HCT116 (cell line): ENCODE data around the gene FAM78B. TPM values are rescaled to one million over a fixed set of nuclear protein-coding genes. Genes with fewer than 3 reads are reported as not detected.

Source experiments
- ATAC-seq: fragments of 200-7000 bp; cut with Tn5 transposase; 2 replicates; pipeline ENCODE4 v1.9.1; 2020; ENCODE audit warnings: mild to moderate bottlenecking, moderate library complexity
- BruUV-seq: library from RNA; stranded (reverse); fragments of 400-500 nt; replicated peaks from 2 replicates; lab custom pipeline; 2021; lab: Mats Ljungman, UMichigan
- CTCF ChIA-PET: fragments of 300-600 bp; sonication (Branson Sonifier 250); formaldehyde crosslinking; loops from one replicate; lab custom pipeline; 2021; ENCODE audit warnings: antibody characterized with exemption; lab: Charles Lee
- POLR2A ChIA-PET: fragments of 300-600, 350-600 bp; sonication (Branson Sonifier 250); formaldehyde crosslinking; loops from one replicate; lab custom pipeline; 2021; ENCODE audit warnings: antibody characterized with exemption; lab: Charles Lee
- RAD21 ChIA-PET, 2 experiments: fragments of 300-600 bp; sonication (Branson Sonifier 250); formaldehyde crosslinking; loops; one replicate each; lab custom pipeline; 2023; ENCODE audit warnings: low total read pairs in 2 of 2; ENCODE audit not compliant: uncharacterized antibody in 2 of 2, unreplicated experiment in 2 of 2, low non-redundant PET in 1 of 2; lab: Charles Lee
- DNase-seq: peaks from one replicate; pipeline ENCODE4 v3.0.0-alpha.2; 2010; ENCODE audit warnings: low read depth, low spot score
- H2AFZ ChIP-seq: fragments of 200-600 bp; shearing (Covaris generic), sonication (generic); 2 replicates; pipeline ENCODE4 v1.6.1; 2017; ENCODE audit warnings: low read depth, mixed run types, mixed read lengths, antibody characterized with exemption, low read length; ENCODE audit not compliant: poor library complexity, severe bottlenecking
- H3K27ac ChIP-seq: 2 replicates; pipeline ENCODE4 v1.5.1; 2012; ENCODE audit warnings: low read depth, low read length
- H3K27me3 ChIP-seq: fragments of 200-600 bp; sonication (generic); 2 replicates; pipeline ENCODE4 v1.6.1; 2016; ENCODE audit warnings: mixed run types, low read length, mixed read lengths; ENCODE audit not compliant: insufficient read depth
- H3K36me3 ChIP-seq, 2 experiments: fragments of 200-500 bp in 1 of 2; fragments of 200-600 bp in 1 of 2; sonication (Bioruptor generic) in 1 of 2; sonication (generic) in 1 of 2; 2 replicates each; pipeline versions ENCODE4 v1.5.1 to v1.6.1; 2014 to 2016; ENCODE audit warnings: low read length in 2 of 2, inconsistent platforms in 1 of 2, mixed read lengths in 1 of 2, mixed run types in 1 of 2; ENCODE audit not compliant: insufficient read depth in 2 of 2, control insufficient read depth in 1 of 2
- H3K4me1 ChIP-seq, 2 experiments: fragments of 200-600 bp in 1 of 2; sonication (generic) in 1 of 2; 2 replicates each; pipeline versions ENCODE4 v1.5.1 to v1.6.1; 2012 to 2017; ENCODE audit warnings: low read length in 2 of 2, inconsistent platforms in 1 of 2, mild to moderate bottlenecking in 1 of 2, mixed read lengths in 1 of 2, mixed run types in 1 of 2, moderate library complexity in 1 of 2; ENCODE audit not compliant: insufficient read depth in 2 of 2, control insufficient read depth in 1 of 2
- H3K4me2 ChIP-seq: fragments of 200-600 bp; sonication (generic); 2 replicates; pipeline ENCODE4 v1.6.1; 2017; ENCODE audit warnings: mixed run types, low read length, mixed read lengths
- H3K4me3 ChIP-seq, 2 experiments: fragments of 200-600 bp in 1 of 2; sonication (generic) in 1 of 2; replicated peaks in 1 of 2; 2 replicates each; pipeline ENCODE4 v1.5.1; 2011 to 2016; ENCODE audit warnings: low read length in 2 of 2, control low read depth in 1 of 2, low read depth in 1 of 2, mild to moderate bottlenecking in 1 of 2, mixed read lengths in 1 of 2, mixed run types in 1 of 2
- H3K79me2 ChIP-seq: fragments of 200-600 bp; sonication (generic); 2 replicates; pipeline ENCODE4 v1.6.1; 2017; ENCODE audit warnings: mild to moderate bottlenecking, mixed run types, low read length, moderate library complexity, mixed read lengths; ENCODE audit not compliant: insufficient read depth
- H3K9ac ChIP-seq: fragments of 200-600 bp; sonication (generic); 2 replicates; pipeline ENCODE4 v1.6.1; 2016; ENCODE audit warnings: low read length, mixed read lengths
- H3K9me2 ChIP-seq: fragments of 200-600 bp; sonication (generic), shearing (Covaris generic); 2 replicates; pipeline ENCODE4 v1.6.1; 2017; ENCODE audit warnings: mixed run types, mild to moderate bottlenecking, moderate library complexity; ENCODE audit not compliant: insufficient read depth
- H3K9me3 ChIP-seq, 2 experiments: fragments of 200-500 bp in 1 of 2; fragments of 200-600 bp in 1 of 2; sonication (Bioruptor generic) in 1 of 2; sonication (generic) in 1 of 2; 2 replicates each; pipeline ENCODE4 v1.6.1; 2014 to 2017; ENCODE audit warnings: low read length in 2 of 2, mixed read lengths in 2 of 2, inconsistent platforms in 1 of 2, low read depth in 1 of 2, mild to moderate bottlenecking in 1 of 2, mixed run types in 1 of 2, moderate library complexity in 1 of 2; ENCODE audit not compliant: control insufficient read depth in 1 of 2, insufficient read depth in 1 of 2
- H4K20me1 ChIP-seq: fragments of 200-600 bp; sonication (generic), shearing (Covaris generic); 2 replicates; pipeline ENCODE4 v1.6.1; 2017; ENCODE audit warnings: mixed run types, mild to moderate bottlenecking, moderate library complexity; ENCODE audit not compliant: insufficient read depth
- CBX3 ChIP-seq: IDR thresholded peaks from 2 replicates; pipeline ENCODE4 v1.6.1; 2012; ENCODE audit warnings: low read depth
- CEBPB ChIP-seq: IDR thresholded peaks from 2 replicates; pipeline ENCODE4 v1.6.1; 2012; ENCODE audit warnings: low read depth
- CTCF ChIP-seq, 3 experiments: fragments of 200-600 bp in 1 of 3; sonication (generic) in 1 of 3; IDR thresholded peaks in 2 of 3; conservative IDR thresholded peaks in 1 of 3; 2 replicates each; pipeline ENCODE4 v1.5.1; 2012 to 2017; ENCODE audit warnings: low read depth in 2 of 3, low read length in 2 of 3, antibody characterized with exemption in 1 of 3, borderline replicate concordance in 1 of 3, control low read depth in 1 of 3, mild to moderate bottlenecking in 1 of 3, mixed read lengths in 1 of 3, mixed run types in 1 of 3, moderate library complexity in 1 of 3; ENCODE audit not compliant: insufficient read depth in 1 of 3
- ELF1 ChIP-seq: IDR thresholded peaks from 2 replicates; pipeline ENCODE4 v1.6.1; 2012; ENCODE audit warnings: low read depth, borderline replicate concordance
- EZH2 ChIP-seq: fragments of 200-600 bp; sonication (generic); IDR thresholded peaks from 2 replicates; pipeline ENCODE4 v1.6.1; 2017; ENCODE audit warnings: antibody characterized with exemption, mixed run types
- JUND ChIP-seq: IDR thresholded peaks from 2 replicates; pipeline ENCODE4 v1.6.1; 2012
- MAX ChIP-seq: IDR thresholded peaks from 2 replicates; pipeline ENCODE4 v1.6.1; 2012
- POLR2A ChIP-seq: IDR thresholded peaks from 2 replicates; pipeline ENCODE4 v1.7.0; 2011; ENCODE audit warnings: borderline replicate concordance; ENCODE audit not compliant: insufficient read depth, insufficient read length; ENCODE audit errors: extremely low read depth
- POLR2AphosphoS5 ChIP-seq: IDR thresholded peaks from 2 replicates; pipeline ENCODE4 v1.6.1; 2011; ENCODE audit warnings: mild to moderate bottlenecking, low read depth, low read length, moderate library complexity
- RAD21 ChIP-seq: IDR thresholded peaks from 2 replicates; pipeline ENCODE4 v1.6.1; 2012; ENCODE audit warnings: low read depth, mild to moderate bottlenecking
- SIN3A ChIP-seq: IDR thresholded peaks from 2 replicates; pipeline ENCODE4 v1.6.1; 2012; ENCODE audit warnings: low read depth
- YY1 ChIP-seq: IDR thresholded peaks from 2 replicates; pipeline ENCODE4 v1.6.1; 2011; ENCODE audit warnings: low read length, low read depth, moderate library complexity, mild to moderate bottlenecking; ENCODE audit not compliant: insufficient replicate concordance; ENCODE audit errors: extremely low read depth
- ZFX ChIP-seq: fragments of 450-650 bp; IDR thresholded peaks from 2 replicates; pipeline ENCODE4 v1.6.1; 2017
- ZNF274 ChIP-seq: fragments of 200-500 bp; sonication (Bioruptor generic); IDR thresholded peaks from 2 replicates; pipeline ENCODE4 v1.6.1; 2014; ENCODE audit warnings: mild to moderate bottlenecking, low read depth, low read length, inconsistent platforms
- intact Hi-C: fragments of 100-400 bp; cut with micrococcal nuclease; formaldehyde crosslinking; loops from 2 replicates; pipeline ENCODE4 v1.10.0; 2022
- total RNA-seq: library from RNA; stranded (reverse); gene quantifications from one replicate; pipeline ENCODE4 v1.2.1, GENCODE V29; 2021; ENCODE audit not compliant: unreplicated experiment

The FAM78B gene
- total RNA-seq, 1 experiment from 2014 or later: 1.4 TPM

- Histone ChIP-seq H3K9ac (no peak overlapping the region), H4K20me1 (no peaks in the 10 kb centered on the region), H3K9me3 (no peaks in the 10 kb centered on the region), H3K79me2 (no peaks in the 10 kb centered on the region), H3K27ac (no peak overlapping the region), H3K9me2 (no peaks in the 10 kb centered on the region), H3K4me3 (no peak overlapping the region), H3K36me3 (no peaks in the 10 kb centered on the region), H2AFZ (no peak overlapping the region), H3K27me3 (peaks cover 17% of the 10 kb centered on the region), H3K4me1 (no peaks in the 10 kb centered on the region), H3K4me2 (no peak overlapping the region)
- no peak for TF ChIP-seq ELF1
- no peak for TF ChIP-seq RAD21
- no peak for TF ChIP-seq CBX3
- no peak for TF ChIP-seq ZFX
- no peak for TF ChIP-seq SIN3A
- no peak for TF ChIP-seq EZH2
- no peak for TF ChIP-seq CTCF (IDR thresholded peaks at IDR 0.05 in 2 of 3, conservative IDR thresholded peaks at IDR 0.05 in 1 of 3; ENCODE audit: borderline replicate concordance in 1 of 3, insufficient read depth in 1 of 3, low read depth in 2 of 3, low read length in 2 of 3)
- TF ChIP-seq POLR2A: no peak
- TF ChIP-seq CEBPB: no peak
- TF ChIP-seq MAX: no peak
- TF ChIP-seq POLR2AphosphoS5: no peak
- no peak for TF ChIP-seq ZNF274
- no peak for TF ChIP-seq YY1
- TF ChIP-seq JUND: no peak
- ChIA-PET POLR2A (no interaction called here), CTCF (no interaction called here), RAD21 (no interaction called here)
- no TSS peak for BruUV-seq
- DNase-seq: no peak
- no peak for ATAC-seq
- intact Hi-C loops: no loop called here
These were observed 30.3 kb upstream of the FAM78B start for GRCh38 chr1:166197141-166197540.
